Activated CD8-positive, alpha-beta memory T cell treated with anti-CD3 and anti-CD28 coated beads, Interleukin-2, amount 10 ng/mL, durations not matched to agents 7 days and 5 days (primary cell): ENCODE measurements around the gene CLASP2. TPM values are rescaled to one million over a fixed set of nuclear protein-coding genes. Genes with fewer than 3 reads are reported as not detected.

Experiments used
- ATAC-seq: fragments of 150-1000 bp; cut with Tn5 transposase; one replicate; pipeline ENCODE4 v1.10.0; 2021; ENCODE audit warnings: moderate library complexity
- CTCF ChIA-PET: fragments of 350-600 bp; sonication (Branson Sonifier 250); formaldehyde crosslinking; loops from one replicate; lab custom pipeline; 2021; ENCODE audit warnings: antibody characterized with exemption; lab: Charles Lee
- DNase-seq: peaks from one replicate; pipeline ENCODE4 v3.0.0-alpha.2; 2020
- H3K27ac Mint-ChIP-seq: one replicate; pipeline ENCODE4 v1.8.0; 2021; ENCODE audit warnings: mild to moderate bottlenecking, mixed read lengths
- H3K27me3 Mint-ChIP-seq: one replicate; pipeline ENCODE4 v1.8.0; 2021; ENCODE audit warnings: mixed read lengths
- H3K36me3 Mint-ChIP-seq: one replicate; pipeline ENCODE4 v1.8.0; 2021; ENCODE audit warnings: mild to moderate bottlenecking, mixed read lengths
- H3K4me1 Mint-ChIP-seq: one replicate; pipeline ENCODE4 v1.8.0; 2021; ENCODE audit warnings: mixed read lengths
- H3K4me3 Mint-ChIP-seq: one replicate; pipeline ENCODE4 v1.8.0; 2021; ENCODE audit warnings: mild to moderate bottlenecking, moderate library complexity, mixed read lengths
- H3K9me3 Mint-ChIP-seq: one replicate; pipeline ENCODE4 v1.8.0; 2022; ENCODE audit warnings: low read depth, mixed read lengths
- total RNA-seq, 2 experiments: library from RNA; stranded (reverse); gene quantifications; one replicate each; pipeline ENCODE4 v1.2.3, GENCODE V29; 2021

Gene CLASP2
- total RNA-seq, 2 experiments from 2014 or later: 47.7 to 55.1 TPM

DNA sequence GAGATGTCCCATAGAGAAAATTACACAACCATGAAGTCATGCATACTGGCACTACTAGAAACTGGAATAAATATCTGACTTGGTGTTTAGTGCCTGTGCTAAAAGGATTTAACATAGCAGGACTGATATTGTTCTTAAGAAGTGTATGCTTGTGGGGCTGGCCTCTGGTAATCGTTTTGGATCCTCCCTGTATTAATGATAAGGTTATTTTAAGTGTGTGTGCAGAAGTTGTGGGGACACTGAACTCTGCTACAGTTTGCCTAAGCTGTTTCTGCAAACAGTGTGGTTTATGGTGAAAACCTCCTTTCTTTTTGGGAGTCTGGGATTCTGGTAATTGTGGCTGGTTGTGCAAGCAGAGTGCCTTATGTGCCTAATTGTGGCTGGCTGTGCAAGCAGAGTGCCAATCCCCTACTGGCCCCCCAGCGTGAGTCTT, 120.8 kb downstream of the CLASP2 start:
- ATAC-seq: no peak
- Mint-ChIP-seq H3K4me3 (no peak overlapping the region), H3K27ac (no peak overlapping the region), H3K9me3 (no peaks in the 10 kb centered on the region), H3K36me3 (peaks cover 22% of the 10 kb centered on the region), H3K27me3 (no peaks in the 10 kb centered on the region), H3K4me1 (peaks cover 5% of the 10 kb centered on the region)
- CTCF ChIA-PET: no interaction called here
- no peak for DNase-seq

DNA sequence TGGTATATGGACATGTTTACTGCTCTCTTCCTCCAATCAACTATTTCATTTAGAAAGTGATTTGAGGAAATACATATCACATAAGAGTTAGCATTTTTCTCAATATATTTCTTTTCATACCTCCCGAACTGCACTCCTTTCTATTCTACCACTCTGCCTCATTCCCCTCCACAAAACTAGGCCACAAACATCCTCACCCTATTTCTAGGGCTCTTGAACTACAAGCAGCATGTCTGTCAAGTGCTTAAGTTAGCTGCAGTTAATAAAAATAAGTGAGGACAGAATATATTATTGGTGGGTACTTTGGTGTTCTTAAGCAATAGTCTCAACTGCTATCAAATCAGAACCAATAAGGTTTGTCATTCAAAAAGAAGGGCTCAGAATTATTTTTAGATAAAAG, 125.1 kb downstream of the CLASP2 start:
- Mint-ChIP-seq H3K27me3 (no peaks in the 10 kb centered on the region), H3K27ac (no peak overlapping the region), H3K4me3 (no peak overlapping the region), H3K9me3 (no peaks in the 10 kb centered on the region), H3K4me1 (peaks cover 5% of the 10 kb centered on the region), H3K36me3 (peaks cover 3% of the 10 kb centered on the region)
- DNase-seq: no peak
- CTCF ChIA-PET: no interaction called here
- no peak for ATAC-seq

DNA sequence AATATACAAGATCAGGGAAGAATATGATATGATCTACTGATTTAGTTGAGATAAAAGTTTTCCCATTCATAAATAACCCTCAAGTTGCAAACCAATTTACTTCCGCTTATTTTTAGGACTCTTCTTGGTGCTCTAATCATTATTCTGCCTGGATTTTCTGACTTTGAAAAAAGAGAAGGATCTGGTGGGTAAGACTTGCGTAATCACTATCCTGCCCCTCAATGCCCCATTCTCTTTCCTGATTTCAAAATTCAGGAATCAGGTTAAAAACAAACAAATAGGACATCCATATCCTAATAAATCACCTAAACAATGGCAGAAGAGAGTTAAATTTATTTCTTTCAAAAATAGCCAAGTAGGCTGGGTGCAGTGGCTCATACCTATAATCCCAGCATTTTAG, 127.5 kb downstream of the CLASP2 start:
- no peak for DNase-seq
- no peak overlapping the region for H3K27ac Mint-ChIP-seq
- no peaks in the 10 kb centered on the region for H3K4me1 Mint-ChIP-seq
- CTCF ChIA-PET: no interaction called here
- no peaks in the 10 kb centered on the region for H3K27me3 Mint-ChIP-seq
- ATAC-seq: no peak
- H3K9me3 Mint-ChIP-seq: no peaks in the 10 kb centered on the region
- H3K36me3 Mint-ChIP-seq: peaks cover 5% of the 10 kb centered on the region
- no peak overlapping the region for H3K4me3 Mint-ChIP-seq

DNA sequence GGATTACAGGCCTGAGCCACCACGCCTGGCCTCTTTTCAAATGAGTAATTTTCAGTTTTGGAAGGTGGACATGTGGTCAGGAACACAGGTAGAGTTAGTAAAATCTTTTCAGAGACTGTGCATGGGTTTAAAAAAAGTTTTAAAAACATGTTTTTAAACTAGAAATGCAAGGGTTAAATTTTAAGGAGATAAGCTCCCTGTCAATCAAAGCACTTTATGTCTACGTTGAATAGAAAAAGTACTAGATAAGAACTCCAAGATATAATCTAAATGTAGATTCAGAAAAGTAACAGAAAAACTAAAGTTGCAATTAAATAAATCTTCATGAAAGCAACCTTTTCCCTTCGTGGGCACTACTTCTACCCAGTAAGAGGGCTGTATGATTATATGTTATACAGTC, 131.7 kb downstream of the CLASP2 start:
- CTCF ChIA-PET: interaction anchor here (1.2 kb wide), 1 partner anchor 24 kb away, joined by 3 read pairs; no protein-coding TSS in a partner anchor
- H3K4me1 Mint-ChIP-seq: no peaks in the 10 kb centered on the region
- no peak for DNase-seq
- H3K9me3 Mint-ChIP-seq: no peaks in the 10 kb centered on the region
- no peak overlapping the region for H3K4me3 Mint-ChIP-seq
- no peak for ATAC-seq
- no peaks in the 10 kb centered on the region for H3K27me3 Mint-ChIP-seq
- no peak overlapping the region for H3K27ac Mint-ChIP-seq
- peaks cover 6% of the 10 kb centered on the region for H3K36me3 Mint-ChIP-seq

DNA sequence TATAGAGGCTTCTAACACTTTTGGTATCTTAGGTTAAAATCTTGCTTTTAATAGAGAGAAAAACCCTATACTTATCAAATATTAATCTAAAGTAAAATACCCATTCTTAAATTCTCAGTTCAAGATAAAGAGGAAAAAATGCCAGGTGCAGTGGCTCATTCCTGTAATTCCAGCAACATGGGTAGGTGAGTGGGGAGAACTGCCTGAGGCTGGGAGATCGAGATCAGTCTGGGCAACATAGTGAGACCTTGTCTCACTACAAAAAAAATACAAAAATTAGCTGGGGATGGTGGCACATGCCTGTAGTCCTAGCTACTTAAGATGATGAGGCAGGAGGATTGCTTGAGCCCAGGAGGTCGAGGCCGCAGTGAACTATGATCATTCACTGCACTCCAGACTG, 135.8 kb downstream of the CLASP2 start:
- CTCF ChIA-PET: no interaction called here
- no peak overlapping the region for H3K4me3 Mint-ChIP-seq
- DNase-seq: no peak
- no peak overlapping the region for H3K27ac Mint-ChIP-seq
- H3K27me3 Mint-ChIP-seq: no peaks in the 10 kb centered on the region
- H3K4me1 Mint-ChIP-seq: no peaks in the 10 kb centered on the region
- ATAC-seq: no peak
- peaks cover 5% of the 10 kb centered on the region for H3K36me3 Mint-ChIP-seq
- H3K9me3 Mint-ChIP-seq: no peaks in the 10 kb centered on the region

DNA sequence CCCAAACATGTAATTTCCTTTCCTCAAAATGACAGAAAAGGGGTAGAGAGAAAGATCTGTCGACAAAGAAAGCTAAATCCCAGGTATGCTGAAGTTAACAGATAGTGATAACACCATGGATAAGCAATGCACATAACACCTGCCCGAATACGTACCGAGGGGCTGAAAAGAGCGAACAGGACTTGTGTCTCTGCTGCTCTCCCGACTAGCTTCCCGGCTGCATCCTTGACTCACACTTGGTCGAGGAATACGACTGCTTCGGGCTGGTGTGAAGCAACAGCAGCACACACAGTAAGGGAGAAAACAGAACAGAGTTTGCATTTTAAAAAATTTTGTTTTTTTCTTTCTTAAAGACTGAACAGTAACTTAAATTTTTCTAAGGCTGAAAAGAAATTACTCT, 136.4 kb downstream of the CLASP2 start:
- Mint-ChIP-seq H3K36me3 (peaks cover 7% of the 10 kb centered on the region), H3K9me3 (no peaks in the 10 kb centered on the region), H3K27ac (no peak overlapping the region), H3K27me3 (no peaks in the 10 kb centered on the region), H3K4me1 (no peaks in the 10 kb centered on the region), H3K4me3 (no peak overlapping the region)
- DNase-seq (no peak), ATAC-seq (no peak)
- CTCF ChIA-PET: no interaction called here

DNA sequence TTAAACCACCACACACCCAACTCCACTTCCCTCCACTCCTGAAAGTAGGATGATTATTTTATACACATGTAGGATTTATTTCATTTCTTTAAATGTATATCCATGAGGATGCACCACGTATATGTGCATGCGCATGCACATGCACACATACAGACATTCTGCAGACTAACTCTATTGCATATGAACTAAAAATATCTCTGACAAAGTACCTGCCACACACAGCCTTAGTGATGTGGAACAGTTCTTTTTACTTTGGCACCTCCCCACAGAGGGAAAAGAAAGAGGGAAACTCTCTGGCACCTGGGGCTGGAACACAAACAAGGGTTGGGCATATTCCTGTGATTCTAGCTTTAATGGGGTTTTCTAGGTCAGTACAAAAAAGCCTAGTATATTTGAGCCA, 138.2 kb downstream of the CLASP2 start:
- Mint-ChIP-seq H3K9me3 (no peaks in the 10 kb centered on the region), H3K4me1 (no peaks in the 10 kb centered on the region), H3K4me3 (no peak overlapping the region), H3K27ac (no peak overlapping the region), H3K36me3 (peaks cover 11% of the 10 kb centered on the region), H3K27me3 (no peaks in the 10 kb centered on the region)
- DNase-seq (no peak), ATAC-seq (no peak)
- CTCF ChIA-PET: no interaction called here

DNA sequence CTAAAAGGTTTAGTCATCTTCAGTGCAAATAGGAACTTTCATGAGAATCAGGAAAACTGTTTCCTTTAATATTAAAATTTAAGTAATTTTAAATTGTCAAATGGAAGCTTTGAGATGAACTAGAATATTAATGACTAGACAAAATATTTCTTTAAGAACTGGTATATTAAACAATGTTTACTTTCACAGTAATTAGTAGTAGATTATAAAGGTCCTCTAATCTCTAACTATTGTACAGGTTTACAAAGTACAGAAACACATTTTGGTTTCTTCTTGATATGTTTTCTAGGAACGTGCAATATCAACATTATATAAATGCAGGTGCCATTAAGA, 138.9 kb downstream of the CLASP2 start:
- DNase-seq: no peak
- CTCF ChIA-PET: no interaction called here

DNA sequence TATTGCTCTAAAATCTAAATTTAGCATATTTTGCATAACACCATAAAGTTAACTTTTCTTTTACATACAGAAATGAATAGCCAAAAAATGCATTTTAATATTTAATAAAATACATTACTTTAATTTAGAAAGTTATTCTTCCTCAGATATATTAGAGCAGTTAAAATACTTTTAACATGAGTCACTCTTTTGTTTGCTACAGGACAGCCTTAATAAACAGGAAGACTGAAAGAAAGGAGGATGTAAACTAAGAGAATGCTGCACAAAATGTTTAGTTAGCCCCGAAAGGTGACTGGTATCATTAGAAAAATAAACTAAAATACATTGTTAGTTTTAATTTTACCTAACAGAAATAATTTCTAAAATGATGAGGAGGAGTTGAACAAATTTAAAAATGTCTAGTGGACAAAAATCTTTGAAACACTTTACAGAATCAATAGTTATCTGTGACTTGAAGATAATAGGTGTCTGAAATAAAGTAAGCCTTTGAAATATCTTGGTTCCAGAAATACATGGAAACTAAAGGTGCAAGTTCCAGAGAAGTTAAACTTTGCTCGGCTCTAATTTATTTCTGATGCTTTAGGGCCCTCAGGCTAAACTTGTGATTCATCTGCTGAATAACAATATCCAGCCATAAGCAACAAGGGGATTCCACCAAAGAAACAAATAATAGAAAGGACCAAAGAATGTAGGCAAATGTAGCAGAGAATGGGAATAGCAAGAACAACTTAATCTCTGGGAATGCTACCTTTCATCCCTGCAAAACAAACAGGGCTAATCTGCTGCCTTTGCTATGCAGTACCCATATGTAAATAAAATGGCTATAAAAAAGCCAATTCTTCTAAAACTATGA, 139.5 kb downstream of the CLASP2 start:
- CTCF ChIA-PET: no interaction called here
- DNase-seq: no peak
- H3K4me3 Mint-ChIP-seq: no peak overlapping the region
- no peaks in the 10 kb centered on the region for H3K4me1 Mint-ChIP-seq
- H3K9me3 Mint-ChIP-seq: no peaks in the 10 kb centered on the region
- ATAC-seq: no peak
- H3K27me3 Mint-ChIP-seq: no peaks in the 10 kb centered on the region
- peaks cover 14% of the 10 kb centered on the region for H3K36me3 Mint-ChIP-seq
- no peak overlapping the region for H3K27ac Mint-ChIP-seq

More for the DNA sequence above, 138.9 kb downstream of the CLASP2 start:
- no peaks in the 10 kb centered on the region for H3K27me3 Mint-ChIP-seq
- no peaks in the 10 kb centered on the region for H3K4me1 Mint-ChIP-seq
- peaks cover 15% of the 10 kb centered on the region for H3K36me3 Mint-ChIP-seq
- H3K9me3 Mint-ChIP-seq: no peaks in the 10 kb centered on the region
- no peak overlapping the region for H3K27ac Mint-ChIP-seq
- no peak for ATAC-seq
- no peak overlapping the region for H3K4me3 Mint-ChIP-seq

DNA sequence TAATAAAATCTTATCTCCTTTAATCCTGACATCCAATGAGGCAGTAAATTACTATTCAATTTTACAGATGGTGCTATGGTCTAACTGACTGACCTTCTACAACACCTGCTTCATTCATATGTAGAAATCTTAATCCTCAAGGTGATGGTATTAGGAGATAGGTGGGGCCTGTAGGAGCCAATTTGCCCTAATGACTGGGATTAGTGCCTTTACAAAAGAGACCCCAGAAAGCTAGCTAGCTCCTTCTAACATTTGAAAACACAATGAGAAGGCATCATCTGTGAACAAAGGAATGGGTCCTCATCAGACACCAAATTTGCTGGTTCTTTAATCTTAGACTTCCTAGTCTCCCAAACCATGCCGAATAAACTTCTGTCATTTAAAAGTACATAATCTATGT, 140.5 kb downstream of the CLASP2 start:
- DNase-seq (no peak), ATAC-seq (no peak)
- H3K9me3 Mint-ChIP-seq: no peaks in the 10 kb centered on the region
- H3K27ac Mint-ChIP-seq: no peak overlapping the region
- H3K4me1 Mint-ChIP-seq: no peaks in the 10 kb centered on the region
- peaks cover 19% of the 10 kb centered on the region for H3K36me3 Mint-ChIP-seq
- H3K4me3 Mint-ChIP-seq: no peak overlapping the region
- CTCF ChIA-PET: no interaction called here
- no peaks in the 10 kb centered on the region for H3K27me3 Mint-ChIP-seq

DNA sequence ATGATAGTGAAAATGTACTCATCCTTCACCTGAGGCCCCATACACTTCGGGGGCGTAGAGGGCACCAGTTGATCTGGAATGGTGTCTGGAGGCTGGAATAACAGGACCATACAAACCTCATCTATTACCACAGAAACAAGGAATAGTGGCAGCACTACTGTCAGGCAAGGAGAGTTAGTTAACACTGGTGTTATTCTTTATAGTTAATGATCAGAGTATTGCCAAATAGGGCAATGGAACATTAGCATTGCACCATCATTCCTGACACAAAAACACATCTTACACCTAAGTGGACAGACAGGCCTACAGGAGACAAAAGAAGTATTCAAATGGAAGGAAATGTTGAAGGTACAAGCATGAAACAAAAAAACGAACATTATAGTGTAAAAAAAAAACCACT, 140.9 kb downstream of the CLASP2 start:
- H3K36me3 Mint-ChIP-seq: peaks cover 21% of the 10 kb centered on the region
- CTCF ChIA-PET: no interaction called here
- ATAC-seq (no peak), DNase-seq (no peak)
- H3K9me3 Mint-ChIP-seq: no peaks in the 10 kb centered on the region
- H3K4me3 Mint-ChIP-seq: no peak overlapping the region
- H3K27me3 Mint-ChIP-seq: no peaks in the 10 kb centered on the region
- H3K27ac Mint-ChIP-seq: no peak overlapping the region
- no peaks in the 10 kb centered on the region for H3K4me1 Mint-ChIP-seq

DNA sequence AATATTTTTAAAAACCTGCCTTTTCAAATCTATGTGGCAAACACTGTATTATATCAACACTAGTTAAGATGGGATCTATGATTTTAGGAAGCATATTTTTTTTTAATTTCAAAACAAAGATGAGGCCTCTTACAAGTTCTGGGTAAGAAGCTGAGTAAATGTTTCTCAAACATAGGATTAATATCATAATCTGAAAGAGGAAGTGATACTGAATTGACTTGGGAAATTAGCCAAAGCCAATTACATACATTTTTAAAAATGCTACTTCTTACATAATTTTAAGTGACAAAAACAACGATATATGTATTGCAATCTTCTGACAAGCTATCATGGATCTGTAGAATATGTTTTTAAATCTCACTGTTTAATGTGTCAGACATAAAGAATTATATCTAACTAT, 142.7 kb downstream of the CLASP2 start:
- Mint-ChIP-seq H3K27ac (no peak overlapping the region), H3K27me3 (no peaks in the 10 kb centered on the region), H3K36me3 (peaks cover 27% of the 10 kb centered on the region), H3K4me1 (no peaks in the 10 kb centered on the region), H3K4me3 (no peak overlapping the region), H3K9me3 (no peaks in the 10 kb centered on the region)
- ATAC-seq (no peak), DNase-seq (no peak)
- CTCF ChIA-PET: no interaction called here

DNA sequence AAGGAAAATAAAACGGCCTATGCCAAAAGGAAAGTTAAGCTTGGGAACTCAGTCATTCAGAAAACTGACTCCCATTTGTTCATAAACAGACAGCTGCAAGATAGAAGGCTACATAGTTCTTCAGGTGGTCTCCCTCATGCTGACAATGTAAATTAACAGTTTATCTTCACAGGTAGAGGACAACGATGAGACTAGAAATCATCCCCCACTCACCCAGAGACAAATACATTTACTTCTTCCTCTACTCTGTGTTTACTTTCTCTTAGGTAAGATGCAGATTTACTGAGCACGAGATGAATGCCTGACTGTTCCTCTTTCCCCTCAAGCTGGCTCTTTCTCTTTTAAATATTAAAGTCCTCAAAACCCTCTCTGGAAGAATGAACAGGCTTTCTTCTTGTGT, 160.2 kb downstream of the CLASP2 start:
- no peaks in the 10 kb centered on the region for H3K9me3 Mint-ChIP-seq
- no peaks in the 10 kb centered on the region for H3K4me1 Mint-ChIP-seq
- DNase-seq: no peak
- no peaks in the 10 kb centered on the region for H3K27me3 Mint-ChIP-seq
- ATAC-seq: no peak
- H3K4me3 Mint-ChIP-seq: no peak overlapping the region
- H3K27ac Mint-ChIP-seq: no peak overlapping the region
- peaks cover 24% of the 10 kb centered on the region for H3K36me3 Mint-ChIP-seq
- CTCF ChIA-PET: no interaction called here

DNA sequence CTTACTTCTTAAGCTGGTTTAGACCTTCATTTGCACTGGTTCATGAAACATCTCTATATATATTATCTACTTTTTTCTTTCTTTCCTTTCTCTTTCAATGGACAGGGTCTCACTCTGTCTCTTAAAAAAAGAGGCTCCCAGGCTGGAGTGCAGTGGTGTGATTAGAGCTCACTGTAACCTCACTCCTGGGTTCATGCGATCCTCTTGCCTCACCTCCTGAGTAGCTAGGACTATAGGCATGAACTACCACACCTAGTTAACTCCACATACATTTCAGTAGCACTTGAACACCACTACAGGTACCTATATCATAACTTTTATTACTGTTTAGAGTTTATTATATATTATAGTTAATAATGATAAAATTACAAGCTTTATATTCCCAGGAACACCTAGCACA, 160.8 kb downstream of the CLASP2 start:
- CTCF ChIA-PET: no interaction called here
- H3K27me3 Mint-ChIP-seq: no peaks in the 10 kb centered on the region
- H3K4me3 Mint-ChIP-seq: no peak overlapping the region
- no peak for ATAC-seq
- H3K9me3 Mint-ChIP-seq: no peaks in the 10 kb centered on the region
- no peak for DNase-seq
- peaks cover 27% of the 10 kb centered on the region for H3K36me3 Mint-ChIP-seq
- no peaks in the 10 kb centered on the region for H3K4me1 Mint-ChIP-seq
- no peak overlapping the region for H3K27ac Mint-ChIP-seq
